DND-41 (cell line): ENCODE results near the gene FIBCD1.

ENCODE experiments used
- ATAC-seq: fragments of 200-7000 bp; cut with Tn5 transposase; 3 replicates; pipeline ENCODE4 v1.9.1; 2021; ENCODE audit warnings: low read depth; ENCODE audit not compliant: insufficient read depth
- DNase-seq: peaks from one replicate; pipeline ENCODE4 v3.0.0-alpha.2; 2020
- H2AFZ ChIP-seq: 2 replicates; pipeline ENCODE4 v1.6.0; 2012; ENCODE audit warnings: low read depth, low read length
- H3K27ac ChIP-seq: 2 replicates; pipeline ENCODE4 v1.5.1; 2012; ENCODE audit warnings: low read length, inconsistent platforms
- H3K27me3 ChIP-seq: fragments of 200-600 bp; sonication (generic); 2 replicates; pipeline ENCODE4 v1.6.0; 2012; ENCODE audit warnings: low read length, mild to moderate bottlenecking, inconsistent platforms; ENCODE audit not compliant: insufficient read depth, poor library complexity
- H3K36me3 ChIP-seq: 2 replicates; pipeline ENCODE4 v1.5.1; 2012; ENCODE audit warnings: low read length, inconsistent platforms; ENCODE audit not compliant: insufficient read depth
- H3K4me1 ChIP-seq: 2 replicates; pipeline ENCODE4 v1.5.1; 2012; ENCODE audit warnings: mild to moderate bottlenecking, low read length; ENCODE audit not compliant: insufficient read depth
- H3K4me2 ChIP-seq: 2 replicates; pipeline ENCODE4 v1.6.0; 2012; ENCODE audit warnings: mild to moderate bottlenecking, moderate library complexity, low read length, inconsistent platforms; ENCODE audit not compliant: insufficient read depth
- H3K4me3 ChIP-seq, 2 experiments: fragments of 200-600 bp in 1 of 2; shearing (Covaris generic) in 1 of 2; 2 replicates each; pipeline ENCODE4 v1.5.1; 2012 to 2016; ENCODE audit warnings: inconsistent platforms in 2 of 2, low read length in 2 of 2, mild to moderate bottlenecking in 2 of 2, low read depth in 1 of 2, moderate library complexity in 1 of 2
- H3K79me2 ChIP-seq: 2 replicates; pipeline ENCODE4 v1.6.0; 2012; ENCODE audit warnings: low read length, inconsistent platforms; ENCODE audit not compliant: insufficient read depth
- H3K9ac ChIP-seq: 2 replicates; pipeline ENCODE4 v1.6.0; 2012; ENCODE audit warnings: low read depth, mild to moderate bottlenecking, inconsistent platforms, low read length, moderate library complexity
- H3K9me3 ChIP-seq: 2 replicates; pipeline ENCODE4 v1.5.1; 2012; ENCODE audit warnings: low read length, moderate library complexity, mild to moderate bottlenecking, inconsistent platforms; ENCODE audit not compliant: insufficient read depth, severe bottlenecking
- H4K20me1 ChIP-seq: 2 replicates; pipeline ENCODE4 v1.6.0; 2012; ENCODE audit warnings: low read length; ENCODE audit not compliant: insufficient read depth
- EZH2 ChIP-seq: IDR thresholded peaks from 3 replicates; pipeline ENCODE4 v1.6.1; 2012; ENCODE audit warnings: borderline replicate concordance, low read depth, mild to moderate bottlenecking, moderate library complexity, low read length, inconsistent platforms; ENCODE audit not compliant: severe bottlenecking
- TF ChIP-seq, protein P1 (sequence below): IDR thresholded peaks from 2 replicates; pipeline ENCODE4 v1.5.1; 2012; ENCODE audit warnings: borderline replicate concordance, low read length, moderate library complexity, mild to moderate bottlenecking; ENCODE audit not compliant: poor library complexity, severe bottlenecking; ENCODE audit errors: extremely low read depth

The FIBCD1 gene

GRCh38 chr9:130880599-130881220 is 58.3 kb downstream of the FIBCD1 start:
- Histone ChIP-seq H4K20me1 (peaks cover 14% of the 10 kb centered on the region), H3K79me2 (no peaks in the 10 kb centered on the region), H3K27me3 (no peaks in the 10 kb centered on the region), H3K9me3 (no peaks in the 10 kb centered on the region), H3K36me3 (peaks cover 87% of the 10 kb centered on the region), H3K9ac (no peak overlapping the region), H3K4me1 (no peaks in the 10 kb centered on the region), H3K4me3 (no peak overlapping the region), H3K4me2 (no peak overlapping the region), H3K27ac (no peak overlapping the region), H2AFZ (no peak overlapping the region)
- ATAC-seq (no peak), DNase-seq (no peak)
- TF ChIP-seq EZH2, result no peak
- TF ChIP-seq, protein P1, sequence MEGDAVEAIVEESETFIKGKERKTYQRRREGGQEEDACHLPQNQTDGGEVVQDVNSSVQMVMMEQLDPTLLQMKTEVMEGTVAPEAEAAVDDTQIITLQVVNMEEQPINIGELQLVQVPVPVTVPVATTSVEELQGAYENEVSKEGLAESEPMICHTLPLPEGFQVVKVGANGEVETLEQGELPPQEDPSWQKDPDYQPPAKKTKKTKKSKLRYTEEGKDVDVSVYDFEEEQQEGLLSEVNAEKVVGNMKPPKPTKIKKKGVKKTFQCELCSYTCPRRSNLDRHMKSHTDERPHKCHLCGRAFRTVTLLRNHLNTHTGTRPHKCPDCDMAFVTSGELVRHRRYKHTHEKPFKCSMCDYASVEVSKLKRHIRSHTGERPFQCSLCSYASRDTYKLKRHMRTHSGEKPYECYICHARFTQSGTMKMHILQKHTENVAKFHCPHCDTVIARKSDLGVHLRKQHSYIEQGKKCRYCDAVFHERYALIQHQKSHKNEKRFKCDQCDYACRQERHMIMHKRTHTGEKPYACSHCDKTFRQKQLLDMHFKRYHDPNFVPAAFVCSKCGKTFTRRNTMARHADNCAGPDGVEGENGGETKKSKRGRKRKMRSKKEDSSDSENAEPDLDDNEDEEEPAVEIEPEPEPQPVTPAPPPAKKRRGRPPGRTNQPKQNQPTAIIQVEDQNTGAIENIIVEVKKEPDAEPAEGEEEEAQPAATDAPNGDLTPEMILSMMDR, result no peak

GRCh38 chr9:130879863-130880411 is 59.1 kb downstream of the FIBCD1 start:
- Histone ChIP-seq H3K27me3 (no peaks in the 10 kb centered on the region), H3K79me2 (no peaks in the 10 kb centered on the region), H3K36me3 (peaks cover 87% of the 10 kb centered on the region), H3K27ac (no peak overlapping the region), H4K20me1 (peaks cover 6% of the 10 kb centered on the region; the same call in 1 of the 2 replicates), H3K4me2 (no peak overlapping the region), H3K4me1 (no peaks in the 10 kb centered on the region), H3K9ac (no peak overlapping the region), H3K9me3 (no peaks in the 10 kb centered on the region), H3K4me3 (no peak overlapping the region), H2AFZ (no peak overlapping the region)
- TF ChIP-seq, protein P1, result no peak
- DNase-seq, result no peak
- no peak for ATAC-seq

DNA sequence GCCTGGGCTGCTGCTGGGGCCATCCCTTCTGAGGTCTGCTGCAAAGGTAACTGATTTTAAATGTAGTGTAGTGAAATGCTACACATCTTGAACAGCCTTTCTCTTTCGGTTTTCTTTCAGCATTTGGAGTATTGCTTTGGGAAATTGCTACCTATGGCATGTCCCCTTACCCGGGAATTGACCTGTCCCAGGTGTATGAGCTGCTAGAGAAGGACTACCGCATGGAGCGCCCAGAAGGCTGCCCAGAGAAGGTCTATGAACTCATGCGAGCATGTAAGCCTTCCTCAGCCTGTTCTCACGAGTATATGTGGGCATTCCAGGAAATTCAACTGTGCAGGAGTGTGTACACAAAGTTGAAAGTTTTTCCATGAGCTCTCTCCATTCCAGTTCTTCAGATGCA is 60.8 kb downstream of the FIBCD1 start:
- TF ChIP-seq, protein P1, result no peak
- no peak for TF ChIP-seq EZH2
- no peaks in the 10 kb centered on the region for H3K27me3 ChIP-seq
- H3K9me3 ChIP-seq, result no peaks in the 10 kb centered on the region
- H3K79me2 ChIP-seq, result no peaks in the 10 kb centered on the region
- peaks cover 87% of the 10 kb centered on the region for H3K36me3 ChIP-seq
- H3K4me1 ChIP-seq, result no peaks in the 10 kb centered on the region
- H4K20me1 ChIP-seq, result 0 out of 2 replicates have a peak, but pooled peaks cover 5% of the 10 kb centered on the region
- H2AFZ ChIP-seq, result no peak overlapping the region
- H3K27ac ChIP-seq, result no peak overlapping the region
- no peak overlapping the region for H3K4me2 ChIP-seq
- no peak overlapping the region for H3K9ac ChIP-seq
- no peak overlapping the region for H3K4me3 ChIP-seq
- no peak for ATAC-seq
- no peak for DNase-seq
